HCT116 (cell line): ENCODE measurements around the gene CCL15. TPM values are rescaled to one million over a fixed set of nuclear protein-coding genes. Genes with fewer than 3 reads are reported as not detected.

Experiments used
- ATAC-seq: fragments of 200-7000 bp; cut with Tn5 transposase; 2 replicates; pipeline ENCODE4 v1.9.1; 2020; ENCODE audit warnings: mild to moderate bottlenecking, moderate library complexity
- BruUV-seq: library from RNA; stranded (reverse); fragments of 400-500 nt; replicated peaks from 2 replicates; lab custom pipeline; 2021; lab: Mats Ljungman, UMichigan
- CTCF ChIA-PET: fragments of 300-600 bp; sonication (Branson Sonifier 250); formaldehyde crosslinking; loops from one replicate; lab custom pipeline; 2021; ENCODE audit warnings: antibody characterized with exemption; lab: Charles Lee
- POLR2A ChIA-PET: fragments of 300-600, 350-600 bp; sonication (Branson Sonifier 250); formaldehyde crosslinking; loops from one replicate; lab custom pipeline; 2021; ENCODE audit warnings: antibody characterized with exemption; lab: Charles Lee
- RAD21 ChIA-PET, 2 experiments: fragments of 300-600 bp; sonication (Branson Sonifier 250); formaldehyde crosslinking; loops; one replicate each; lab custom pipeline; 2023; ENCODE audit warnings: low total read pairs in 2 of 2; ENCODE audit not compliant: uncharacterized antibody in 2 of 2, unreplicated experiment in 2 of 2, low non-redundant PET in 1 of 2; lab: Charles Lee
- DNase-seq: peaks from one replicate; pipeline ENCODE4 v3.0.0-alpha.2; 2010; ENCODE audit warnings: low read depth, low spot score
- H2AFZ ChIP-seq: fragments of 200-600 bp; shearing (Covaris generic), sonication (generic); 2 replicates; pipeline ENCODE4 v1.6.1; 2017; ENCODE audit warnings: low read depth, mixed run types, mixed read lengths, antibody characterized with exemption, low read length; ENCODE audit not compliant: poor library complexity, severe bottlenecking
- H3K27ac ChIP-seq: 2 replicates; pipeline ENCODE4 v1.5.1; 2012; ENCODE audit warnings: low read depth, low read length
- H3K27me3 ChIP-seq: fragments of 200-600 bp; sonication (generic); 2 replicates; pipeline ENCODE4 v1.6.1; 2016; ENCODE audit warnings: mixed run types, low read length, mixed read lengths; ENCODE audit not compliant: insufficient read depth
- H3K36me3 ChIP-seq, 2 experiments: fragments of 200-500 bp in 1 of 2; fragments of 200-600 bp in 1 of 2; sonication (Bioruptor generic) in 1 of 2; sonication (generic) in 1 of 2; 2 replicates each; pipeline versions ENCODE4 v1.5.1 to v1.6.1; 2014 to 2016; ENCODE audit warnings: low read length in 2 of 2, inconsistent platforms in 1 of 2, mixed read lengths in 1 of 2, mixed run types in 1 of 2; ENCODE audit not compliant: insufficient read depth in 2 of 2, control insufficient read depth in 1 of 2
- H3K4me1 ChIP-seq, 2 experiments: fragments of 200-600 bp in 1 of 2; sonication (generic) in 1 of 2; 2 replicates each; pipeline versions ENCODE4 v1.5.1 to v1.6.1; 2012 to 2017; ENCODE audit warnings: low read length in 2 of 2, inconsistent platforms in 1 of 2, mild to moderate bottlenecking in 1 of 2, mixed read lengths in 1 of 2, mixed run types in 1 of 2, moderate library complexity in 1 of 2; ENCODE audit not compliant: insufficient read depth in 2 of 2, control insufficient read depth in 1 of 2
- H3K4me2 ChIP-seq: fragments of 200-600 bp; sonication (generic); 2 replicates; pipeline ENCODE4 v1.6.1; 2017; ENCODE audit warnings: mixed run types, low read length, mixed read lengths
- H3K4me3 ChIP-seq, 2 experiments: fragments of 200-600 bp in 1 of 2; sonication (generic) in 1 of 2; replicated peaks in 1 of 2; 2 replicates each; pipeline ENCODE4 v1.5.1; 2011 to 2016; ENCODE audit warnings: low read length in 2 of 2, control low read depth in 1 of 2, low read depth in 1 of 2, mild to moderate bottlenecking in 1 of 2, mixed read lengths in 1 of 2, mixed run types in 1 of 2
- H3K79me2 ChIP-seq: fragments of 200-600 bp; sonication (generic); 2 replicates; pipeline ENCODE4 v1.6.1; 2017; ENCODE audit warnings: mild to moderate bottlenecking, mixed run types, low read length, moderate library complexity, mixed read lengths; ENCODE audit not compliant: insufficient read depth
- H3K9ac ChIP-seq: fragments of 200-600 bp; sonication (generic); 2 replicates; pipeline ENCODE4 v1.6.1; 2016; ENCODE audit warnings: low read length, mixed read lengths
- H3K9me2 ChIP-seq: fragments of 200-600 bp; sonication (generic), shearing (Covaris generic); 2 replicates; pipeline ENCODE4 v1.6.1; 2017; ENCODE audit warnings: mixed run types, mild to moderate bottlenecking, moderate library complexity; ENCODE audit not compliant: insufficient read depth
- H3K9me3 ChIP-seq, 2 experiments: fragments of 200-500 bp in 1 of 2; fragments of 200-600 bp in 1 of 2; sonication (Bioruptor generic) in 1 of 2; sonication (generic) in 1 of 2; 2 replicates each; pipeline ENCODE4 v1.6.1; 2014 to 2017; ENCODE audit warnings: low read length in 2 of 2, mixed read lengths in 2 of 2, inconsistent platforms in 1 of 2, low read depth in 1 of 2, mild to moderate bottlenecking in 1 of 2, mixed run types in 1 of 2, moderate library complexity in 1 of 2; ENCODE audit not compliant: control insufficient read depth in 1 of 2, insufficient read depth in 1 of 2
- H4K20me1 ChIP-seq: fragments of 200-600 bp; sonication (generic), shearing (Covaris generic); 2 replicates; pipeline ENCODE4 v1.6.1; 2017; ENCODE audit warnings: mixed run types, mild to moderate bottlenecking, moderate library complexity; ENCODE audit not compliant: insufficient read depth
- EGR1 ChIP-seq: IDR thresholded peaks from 2 replicates; pipeline ENCODE4 v1.6.1; 2012; ENCODE audit warnings: low read depth
- POLR2A ChIP-seq: IDR thresholded peaks from 2 replicates; pipeline ENCODE4 v1.7.0; 2011; ENCODE audit warnings: borderline replicate concordance; ENCODE audit not compliant: insufficient read depth, insufficient read length; ENCODE audit errors: extremely low read depth
- REST ChIP-seq: IDR thresholded peaks from 2 replicates; pipeline ENCODE4 v1.6.1; 2012; ENCODE audit warnings: low read depth
- SRF ChIP-seq: IDR thresholded peaks from 2 replicates; pipeline ENCODE4 v1.6.1; 2012; ENCODE audit warnings: low read depth
- ZNF274 ChIP-seq: fragments of 200-500 bp; sonication (Bioruptor generic); IDR thresholded peaks from 2 replicates; pipeline ENCODE4 v1.6.1; 2014; ENCODE audit warnings: mild to moderate bottlenecking, low read depth, low read length, inconsistent platforms
- intact Hi-C: fragments of 100-400 bp; cut with micrococcal nuclease; formaldehyde crosslinking; loops from 2 replicates; pipeline ENCODE4 v1.10.0; 2022
- total RNA-seq: library from RNA; stranded (reverse); gene quantifications from one replicate; pipeline ENCODE4 v1.2.1, GENCODE V29; 2021; ENCODE audit not compliant: unreplicated experiment

Gene CCL15
- total RNA-seq, 1 experiment from 2014 or later = not detected

GRCh38 chr17:35982409-35983191 lies 18.8 kb downstream of the CCL15 start:
- Histone ChIP-seq H3K9me2 (no peaks in the 10 kb centered on the region), H3K4me2 (no peak overlapping the region), H3K9me3 (no peaks in the 10 kb centered on the region), H3K79me2 (no peaks in the 10 kb centered on the region), H3K9ac (no peak overlapping the region), H3K36me3 (no peaks in the 10 kb centered on the region), H3K4me3 (no peak overlapping the region), H3K4me1 (no peaks in the 10 kb centered on the region), H2AFZ (no peak overlapping the region), H4K20me1 (no peaks in the 10 kb centered on the region), H3K27me3 (no peaks in the 10 kb centered on the region), H3K27ac (no peak overlapping the region)
- DNase-seq = no peak
- ChIA-PET RAD21 (interaction anchor here in 1 of 2 experiments (1.4 kb wide), 1 partner anchor 167 kb away, joined by 4 read pairs; no protein-coding TSS in a partner anchor), CTCF (interaction anchor here (0.6 to 2.6 kb wide), 4 partner anchors 13 to 166 kb away, joined by 3 to 11 read pairs (median 4); no protein-coding TSS in a partner anchor), POLR2A (no interaction called here)
- BruUV-seq = no TSS peak
- ATAC-seq = no peak
- intact Hi-C loops = no loop called here
- TF ChIP-seq POLR2A = no peak
- no peak for TF ChIP-seq REST
- no peak for TF ChIP-seq SRF
- TF ChIP-seq ZNF274 = no peak
- no peak for TF ChIP-seq EGR1
- TF ChIP-seq, all 23 proteins: peak for 0
